Activated naive CD4-positive, alpha-beta T cell treated with anti-CD3 and anti-CD28 coated beads, Interleukin-2, amount 10 ng/mL, durations not matched to agents 7 days and 5 days (primary cell): ENCODE results near the gene NUTF2.
"Not testable (repeated sequence)": the region's sequence is repeated elsewhere in the genome, so short reads cannot be mapped to it uniquely, and the experiment has no call there.

Source experiments
- CTCF ChIA-PET: fragments of 350-600 bp; sonication (Branson Sonifier 250); formaldehyde crosslinking; loops from one replicate; lab custom pipeline; 2021; ENCODE audit warnings: antibody characterized with exemption; lab: Charles Lee
- DNase-seq: peaks from one replicate; pipeline ENCODE4 v3.0.0-alpha.2; 2020
- H3K27ac Mint-ChIP-seq: one replicate; pipeline ENCODE4 v1.8.0; 2021; ENCODE audit warnings: mild to moderate bottlenecking, moderate library complexity, mixed read lengths
- H3K27me3 Mint-ChIP-seq: one replicate; pipeline ENCODE4 v1.8.0; 2021; ENCODE audit warnings: mild to moderate bottlenecking, mixed read lengths
- H3K36me3 Mint-ChIP-seq: one replicate; pipeline ENCODE4 v1.8.0; 2021; ENCODE audit warnings: mixed read lengths
- H3K4me1 Mint-ChIP-seq: one replicate; pipeline ENCODE4 v1.8.0; 2021; ENCODE audit warnings: mixed read lengths
- H3K4me3 Mint-ChIP-seq: one replicate; pipeline ENCODE4 v1.8.0; 2021; ENCODE audit warnings: mild to moderate bottlenecking, moderate library complexity, mixed read lengths
- H3K9me3 Mint-ChIP-seq: one replicate; pipeline ENCODE4 v1.8.0; 2021; ENCODE audit warnings: mixed read lengths

The NUTF2 gene

GRCh38 chr16:67862623-67863583 is 16.2 kb downstream of the NUTF2 start:
- CTCF ChIA-PET = interaction anchor here (0.5 to 8.6 kb wide), 6 partner anchors 20 to 316 kb away, joined by 3 to 82 read pairs (median 4); no protein-coding TSS in a partner anchor
- H3K9me3 Mint-ChIP-seq = no peaks in the 10 kb centered on the region
- H3K27ac Mint-ChIP-seq = no peak overlapping the region
- no peak overlapping the region for H3K4me3 Mint-ChIP-seq
- peaks cover 3% of the 10 kb centered on the region for H3K4me1 Mint-ChIP-seq
- peaks cover 9% of the 10 kb centered on the region for H3K36me3 Mint-ChIP-seq
- H3K27me3 Mint-ChIP-seq = no peaks in the 10 kb centered on the region
- no peak for DNase-seq

GRCh38 chr16:67864044-67864443 is 17.3 kb downstream of the NUTF2 start:
- not testable (repeated sequence) for H3K36me3 Mint-ChIP-seq, H3K4me1 Mint-ChIP-seq, H3K27me3 Mint-ChIP-seq, H3K4me3 Mint-ChIP-seq, H3K9me3 Mint-ChIP-seq, H3K27ac Mint-ChIP-seq, DNase-seq
- CTCF ChIA-PET = interaction anchor here (6.0 to 8.6 kb wide), 2 partner anchors 19 to 48 kb away, joined by 16 to 82 read pairs; no protein-coding TSS in a partner anchor

- H3K4me3 Mint-ChIP-seq = no peak overlapping the region
- no peaks in the 10 kb centered on the region for H3K4me1 Mint-ChIP-seq
- CTCF ChIA-PET = interaction anchor here (1.0 to 8.6 kb wide), 4 partner anchors 19 to 343 kb away, joined by 3 to 82 read pairs (median 11); no protein-coding TSS in a partner anchor
- peaks cover 9% of the 10 kb centered on the region for H3K36me3 Mint-ChIP-seq
- no peaks in the 10 kb centered on the region for H3K9me3 Mint-ChIP-seq
- no peak overlapping the region for H3K27ac Mint-ChIP-seq
- H3K27me3 Mint-ChIP-seq = no peaks in the 10 kb centered on the region
- no peak for DNase-seq
Measured at GRCh38 chr16:67864594-67864993, 17.9 kb downstream of the NUTF2 start.

GRCh38 chr16:67865318-67865717 is 18.6 kb downstream of the NUTF2 start:
- Mint-ChIP-seq H3K36me3 (peaks cover 9% of the 10 kb centered on the region), H3K9me3 (no peaks in the 10 kb centered on the region), H3K4me1 (no peaks in the 10 kb centered on the region), H3K27ac (no peak overlapping the region), H3K4me3 (no peak overlapping the region), H3K27me3 (no peaks in the 10 kb centered on the region)
- CTCF ChIA-PET = interaction anchor here (0.6 to 8.6 kb wide), 6 partner anchors 18 to 344 kb away, joined by 3 to 82 read pairs (median 8); no protein-coding TSS in a partner anchor
- DNase-seq = peak; percentile 52

GRCh38 chr16:67868290-67868689 is 21.6 kb downstream of the NUTF2 start:
- H3K27ac Mint-ChIP-seq = peak overlapping the region; percentile 4
- H3K36me3 Mint-ChIP-seq = peaks cover 11% of the 10 kb centered on the region

GRCh38 chr16:67869653-67870052 is 22.9 kb downstream of the NUTF2 start:
- H3K27me3 Mint-ChIP-seq = no peaks in the 10 kb centered on the region
- DNase-seq = no peak
- H3K4me1 Mint-ChIP-seq = peaks cover 19% of the 10 kb centered on the region
- no peaks in the 10 kb centered on the region for H3K9me3 Mint-ChIP-seq
- no peak overlapping the region for H3K4me3 Mint-ChIP-seq
- CTCF ChIA-PET = interaction anchor here (1.1 to 2.6 kb wide), 2 partner anchors 14 to 53 kb away, joined by 4 to 11 read pairs; no protein-coding TSS in a partner anchor
- peak overlapping the region; percentile 19 for H3K27ac Mint-ChIP-seq
- peaks cover 12% of the 10 kb centered on the region for H3K36me3 Mint-ChIP-seq

More at GRCh38 chr16:67868290-67868689, 21.6 kb downstream of the NUTF2 start:
- Mint-ChIP-seq H3K4me3 (no peak overlapping the region), H3K9me3 (no peaks in the 10 kb centered on the region), H3K4me1 (peaks cover 8% of the 10 kb centered on the region), H3K27me3 (no peaks in the 10 kb centered on the region)
- DNase-seq = no peak
- CTCF ChIA-PET = interaction anchor here (0.6 to 8.6 kb wide), 3 partner anchors 8 to 60 kb away, joined by 3 to 82 read pairs (median 4); no protein-coding TSS in a partner anchor

- H3K4me3 Mint-ChIP-seq = no peak overlapping the region
- no peak for DNase-seq
- no peaks in the 10 kb centered on the region for H3K27me3 Mint-ChIP-seq
- peaks cover 33% of the 10 kb centered on the region for H3K4me1 Mint-ChIP-seq
- H3K9me3 Mint-ChIP-seq = no peaks in the 10 kb centered on the region
- CTCF ChIA-PET = interaction anchor here (0.7 to 2.6 kb wide), 5 partner anchors 11 to 350 kb away, joined by 3 to 11 read pairs (median 4); no protein-coding TSS in a partner anchor
- H3K27ac Mint-ChIP-seq = peak overlapping the region; percentile 49
- peaks cover 16% of the 10 kb centered on the region for H3K36me3 Mint-ChIP-seq
Measured at GRCh38 chr16:67871256-67871655, 24.5 kb downstream of the NUTF2 start.

- no peaks in the 10 kb centered on the region for H3K27me3 Mint-ChIP-seq
- H3K4me1 Mint-ChIP-seq = peaks cover 34% of the 10 kb centered on the region
- no peak for DNase-seq
- H3K9me3 Mint-ChIP-seq = no peaks in the 10 kb centered on the region
- H3K36me3 Mint-ChIP-seq = peaks cover 24% of the 10 kb centered on the region
- H3K27ac Mint-ChIP-seq = peak overlapping the region; percentile 90
- peak overlapping the region; percentile 91 for H3K4me3 Mint-ChIP-seq
- CTCF ChIA-PET = interaction anchor here (1.0 to 2.6 kb wide), 4 partner anchors 10 to 351 kb away, joined by 3 to 11 read pairs (median 4); no protein-coding TSS in a partner anchor
Measured at GRCh38 chr16:67872131-67872630, 25.4 kb downstream of the NUTF2 start.

GRCh38 chr16:67872631-67873434 is 26.1 kb downstream of the NUTF2 start, which contains the start of gene EDC4:
EDC4 (plus strand) TSS chr16:67873052; CDS start chr16:67873262, 210 bp downstream.
- no peaks in the 10 kb centered on the region for H3K27me3 Mint-ChIP-seq
- peaks cover 29% of the 10 kb centered on the region for H3K36me3 Mint-ChIP-seq
- no peaks in the 10 kb centered on the region for H3K9me3 Mint-ChIP-seq
- CTCF ChIA-PET = interaction anchor here (0.8 to 1.9 kb wide), 8 partner anchors 11 to 352 kb away, joined by 4 to 6 read pairs (median 4); partner anchors contain the start of gene NRN1L
- peak; percentile 91 for DNase-seq
- H3K4me3 Mint-ChIP-seq = peak within 1 kb of the TSS; percentile 91
- peak within 1 kb of the TSS; percentile 90 for H3K27ac Mint-ChIP-seq
- peaks cover 34% of the 10 kb centered on the region for H3K4me1 Mint-ChIP-seq

- H3K36me3 Mint-ChIP-seq = peaks cover 34% of the 10 kb centered on the region
- DNase-seq = no peak
- no peaks in the 10 kb centered on the region for H3K9me3 Mint-ChIP-seq
- peak overlapping the region; percentile 90 for H3K27ac Mint-ChIP-seq
- H3K4me1 Mint-ChIP-seq = peaks cover 34% of the 10 kb centered on the region
- CTCF ChIA-PET = interaction anchor here (0.8 to 2.0 kb wide), 10 partner anchors 11 to 352 kb away, joined by 3 to 7 read pairs (median 4); partner anchors contain the start of gene NRN1L
- H3K27me3 Mint-ChIP-seq = no peaks in the 10 kb centered on the region
- peak overlapping the region; percentile 91 for H3K4me3 Mint-ChIP-seq
Measured at GRCh38 chr16:67873435-67874370, 27.0 kb downstream of the NUTF2 start.

- peak overlapping the region; percentile 91 for H3K4me3 Mint-ChIP-seq
Measured at GRCh38 chr16:67874372-67874771, 27.6 kb downstream of the NUTF2 start.

GRCh38 chr16:67877064-67877463 is 30.3 kb downstream of the NUTF2 start:
- Mint-ChIP-seq H3K27ac (no peak overlapping the region), H3K4me3 (no peak overlapping the region), H3K9me3 (no peaks in the 10 kb centered on the region), H3K27me3 (no peaks in the 10 kb centered on the region), H3K4me1 (peaks cover 34% of the 10 kb centered on the region), H3K36me3 (peaks cover 50% of the 10 kb centered on the region)
- CTCF ChIA-PET = interaction anchor here (1.3 to 1.9 kb wide), 3 partner anchors 9 to 61 kb away, joined by 4 to 5 read pairs (median 4); no protein-coding TSS in a partner anchor
- DNase-seq = no peak

More at GRCh38 chr16:67874372-67874771, 27.6 kb downstream of the NUTF2 start:
- Mint-ChIP-seq H3K36me3 (peaks cover 40% of the 10 kb centered on the region), H3K4me1 (peaks cover 34% of the 10 kb centered on the region), H3K27ac (peak overlapping the region; percentile 90), H3K27me3 (no peaks in the 10 kb centered on the region), H3K9me3 (no peaks in the 10 kb centered on the region)
- DNase-seq = no peak
- CTCF ChIA-PET = interaction anchor here (0.9 to 2.0 kb wide), 7 partner anchors 9 to 202 kb away, joined by 3 to 7 read pairs (median 4); no protein-coding TSS in a partner anchor
